Activated CD8-positive, alpha-beta memory T cell treated with anti-CD3 and anti-CD28 coated beads, Interleukin-2, amount 50 U/mL, for 4 hours (primary cell): ENCODE measurements around the gene PAF1.

ENCODE experiments used
- DNase-seq: peaks from one replicate; pipeline ENCODE4 v3.0.0-alpha.2; 2020

PAF1 gene

DNA sequence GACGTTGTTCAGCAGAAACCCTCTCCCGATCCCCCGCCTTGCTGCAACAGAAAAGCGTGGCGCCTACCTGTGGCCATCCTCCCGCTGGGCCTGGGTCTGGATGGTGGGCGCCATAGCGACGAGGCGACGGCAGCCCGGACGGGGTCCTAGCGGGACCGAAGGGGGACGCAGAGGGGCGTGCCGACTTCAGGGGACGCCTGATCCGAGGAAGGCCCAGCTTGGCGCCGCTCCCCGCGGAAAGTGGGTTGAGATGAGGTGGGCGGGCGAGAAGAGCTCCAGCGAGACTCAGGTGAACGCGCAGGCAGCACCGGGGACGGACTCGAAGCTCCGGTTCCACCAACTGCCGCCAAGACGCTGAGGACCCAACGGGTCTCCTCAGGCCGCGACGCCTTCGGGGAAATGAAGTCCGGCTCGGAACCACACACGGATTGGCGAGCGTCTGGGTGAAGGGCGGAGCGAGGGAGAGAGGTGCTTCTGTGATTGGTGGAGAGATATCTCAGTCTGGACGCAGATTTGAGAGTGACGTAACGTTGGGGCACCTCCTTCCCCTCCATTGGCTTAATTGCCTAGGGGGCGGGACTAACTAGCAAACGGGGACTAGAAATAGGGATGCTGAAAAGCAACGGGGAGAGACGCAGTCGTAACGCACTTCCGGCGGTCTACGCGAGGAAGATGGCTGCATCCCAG lies at the start of gene PAF1, which contains the start of gene MED29:
Gene PAF1, minus strand, starts transcription at position 356 of the 687 bp plus-strand sequence. Its CDS starts 242 bp downstream, at position 114.
Gene MED29, plus strand, starts transcription at position 628 of the 687 bp plus-strand sequence. Its CDS starts 45 bp downstream, at position 673.
- peak; percentile 93 for DNase-seq

DNA sequence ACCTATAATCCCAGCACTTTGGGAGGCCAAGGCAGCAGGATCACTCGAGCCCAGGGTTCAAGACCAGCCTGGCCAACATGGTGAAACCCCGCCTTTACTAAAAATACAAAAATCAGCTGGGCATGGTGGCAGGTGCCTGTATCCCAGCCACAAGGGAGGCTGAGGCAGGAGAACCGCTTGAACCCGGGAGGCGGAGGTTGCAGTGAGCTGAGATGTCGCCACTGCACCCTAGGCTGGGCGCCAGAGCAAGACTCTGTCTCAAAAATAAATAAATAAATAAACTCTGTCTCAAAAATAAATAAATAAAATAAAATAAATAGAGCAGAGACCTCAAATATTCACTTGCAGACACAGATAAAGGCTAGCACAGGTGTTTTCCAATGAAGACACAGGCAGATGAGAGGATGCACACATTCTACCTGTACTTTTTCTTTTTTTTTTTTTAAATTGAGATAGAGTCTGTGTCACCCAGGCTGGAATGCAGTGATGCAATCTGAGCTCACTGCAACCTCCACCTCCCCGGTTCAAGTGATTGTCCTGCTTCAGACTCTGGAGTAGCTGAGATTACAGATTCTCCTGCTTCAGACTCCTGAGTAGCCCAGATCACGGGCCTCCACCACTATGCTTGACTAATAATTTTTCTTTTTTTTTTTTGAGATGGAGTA lies 47.5 kb upstream of the PAF1 start:
- DNase-seq = no peak

DNA sequence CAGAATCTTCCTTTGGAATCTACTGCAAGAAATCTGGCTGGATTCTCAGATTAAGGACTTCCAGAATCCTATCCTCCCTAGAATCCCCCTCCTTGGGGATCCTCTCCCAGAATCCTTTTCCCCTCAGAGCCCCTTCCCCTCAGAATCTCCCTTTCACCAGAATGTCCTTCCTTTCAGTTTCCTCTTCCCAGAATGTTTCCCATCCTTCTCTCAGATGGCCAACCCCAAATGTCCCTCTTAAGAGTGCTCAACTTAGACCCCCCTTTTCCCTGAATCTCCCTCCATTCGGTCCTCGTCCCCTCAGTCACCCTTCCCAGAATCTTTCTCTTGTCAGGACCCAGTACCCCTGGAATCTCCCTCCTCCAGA lies 45.4 kb upstream of the PAF1 start:
- DNase-seq = no peak

DNA sequence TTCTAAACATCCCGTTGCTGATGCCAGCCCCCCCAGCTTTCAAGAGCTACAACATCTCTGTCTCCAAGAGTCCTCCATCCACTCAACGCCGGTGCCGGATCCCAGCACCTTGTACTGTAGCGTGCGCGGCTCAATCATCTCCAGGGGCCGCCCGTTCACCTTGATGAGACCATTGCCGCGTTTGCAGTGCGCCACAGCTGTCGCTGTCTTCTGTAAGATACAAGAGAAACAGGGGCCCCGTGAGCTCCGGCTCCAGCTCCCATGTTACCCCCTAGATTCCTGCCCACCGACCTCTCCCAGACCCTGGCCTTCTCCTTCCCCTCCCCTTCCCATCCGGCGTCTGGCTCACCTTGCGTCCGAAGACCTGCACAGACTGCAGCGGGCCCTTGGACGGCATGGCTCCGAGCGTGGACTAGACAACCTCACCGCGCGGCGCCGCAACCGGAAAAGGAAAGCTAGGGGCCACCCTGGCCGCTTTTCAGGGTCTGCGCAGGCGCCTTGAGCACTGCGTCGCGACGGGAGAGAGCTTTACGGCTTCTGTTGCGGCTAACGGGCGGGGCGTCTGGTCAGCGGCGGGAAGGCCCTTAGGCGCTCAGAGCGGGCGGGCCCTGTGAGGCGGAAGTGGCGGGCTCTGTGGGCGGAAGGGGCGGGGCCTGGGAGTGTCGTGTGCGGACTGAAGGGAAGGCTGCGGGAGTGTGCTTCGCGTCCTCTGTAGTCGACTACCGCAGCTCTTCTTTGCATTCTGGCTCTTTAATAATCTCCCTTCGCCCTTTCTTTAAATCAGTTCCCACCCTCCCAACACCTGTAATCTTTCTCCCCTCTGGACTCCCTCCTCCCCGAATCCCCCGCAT lies 44.8 kb upstream of the PAF1 start, which contains the start of gene RPS16:
Gene RPS16, minus strand, starts transcription at position 451 of the 851 bp plus-strand sequence. Its CDS starts 54 bp downstream, at position 397.
- peak; percentile 99 for DNase-seq

DNA sequence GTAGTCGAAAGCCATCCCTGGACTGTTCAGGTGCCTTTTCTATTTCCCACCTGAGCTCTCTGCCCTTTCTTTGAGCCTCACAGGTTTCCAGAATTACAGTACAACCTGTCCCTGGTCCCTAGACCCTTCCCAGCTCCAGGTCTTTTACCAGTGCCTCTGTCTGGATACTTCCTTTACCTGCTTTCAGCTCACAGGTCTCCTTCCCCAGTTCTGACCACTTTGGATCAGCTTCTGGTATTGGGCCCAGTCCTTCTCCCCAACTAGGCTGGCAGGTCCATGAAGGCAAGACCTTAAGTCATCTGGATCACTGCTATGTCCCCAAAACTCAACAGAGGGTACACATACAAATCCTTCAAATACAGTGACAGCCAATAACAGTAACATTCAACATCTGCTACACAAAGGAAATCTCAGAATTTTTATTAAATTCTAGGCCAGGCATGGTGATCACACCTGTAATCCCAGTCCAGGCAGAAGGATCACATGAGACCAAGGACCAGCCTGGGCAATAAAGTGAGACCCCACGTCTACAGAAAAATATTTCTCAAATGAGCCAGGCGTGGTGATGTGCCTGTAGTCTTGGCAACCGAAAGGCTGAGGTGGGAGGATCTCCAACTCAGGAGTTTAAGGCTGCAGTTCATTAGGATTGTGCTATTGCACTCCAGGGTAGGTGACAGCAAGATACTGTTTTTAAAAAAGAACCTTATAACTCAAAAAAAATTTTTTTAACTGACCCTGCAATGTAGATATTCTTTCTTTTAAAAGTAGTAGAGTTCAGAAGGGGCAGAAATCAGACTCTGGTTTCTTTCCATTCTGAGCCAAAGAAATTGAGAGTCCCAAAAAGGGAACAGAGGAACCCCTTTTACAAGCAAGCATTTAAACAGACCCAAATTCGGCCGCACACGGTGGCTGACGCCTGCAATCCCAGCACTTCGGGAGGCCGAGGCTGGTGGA lies 43.5 kb upstream of the PAF1 start:
- DNase-seq = no peak

DNA sequence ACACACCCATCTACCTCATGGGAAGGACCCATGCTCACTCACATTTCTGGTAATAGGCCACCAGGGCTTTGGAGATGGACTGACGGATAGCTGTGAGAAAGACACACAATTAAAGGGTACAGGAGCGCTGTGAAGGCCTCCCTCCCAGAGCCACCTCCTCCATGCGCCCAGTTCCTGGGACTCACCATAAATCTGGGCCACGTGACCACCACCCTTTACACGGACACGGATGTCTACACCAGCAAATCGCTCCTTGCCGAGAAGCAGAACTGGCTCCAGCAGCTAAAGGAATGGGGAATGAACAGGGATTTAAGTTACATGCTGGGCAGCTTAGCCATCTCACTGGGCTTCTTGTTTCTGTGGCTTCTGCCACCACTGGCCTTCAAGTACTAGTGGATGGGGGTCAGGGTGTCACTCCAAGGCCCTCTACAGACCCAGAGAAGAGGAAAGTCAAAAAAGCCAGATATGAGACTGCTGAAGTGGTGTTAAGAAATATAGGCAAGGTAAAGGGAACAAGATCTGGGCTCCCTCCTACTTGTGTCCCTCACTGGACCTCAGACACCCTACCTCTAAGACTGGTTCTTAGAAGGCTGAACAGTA lies 42.7 kb upstream of the PAF1 start:
- no peak for DNase-seq

DNA sequence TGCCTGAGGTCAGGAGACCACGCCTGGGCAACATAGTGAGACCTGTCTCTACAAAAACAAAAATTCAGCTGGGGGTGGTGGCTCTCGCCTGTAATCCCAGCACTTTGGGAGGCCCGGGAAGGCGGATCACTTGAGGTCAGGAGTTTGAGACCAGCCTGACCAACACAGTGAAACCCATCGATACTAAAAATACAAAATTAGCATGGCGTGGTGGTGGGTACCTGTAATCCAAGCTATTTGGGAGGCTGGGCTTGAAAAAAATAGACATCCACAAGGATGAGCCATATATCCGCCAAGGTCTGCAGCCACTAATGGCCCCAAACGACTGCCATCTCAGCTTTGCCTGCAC lies 41.7 kb upstream of the PAF1 start:
- DNase-seq = no peak

DNA sequence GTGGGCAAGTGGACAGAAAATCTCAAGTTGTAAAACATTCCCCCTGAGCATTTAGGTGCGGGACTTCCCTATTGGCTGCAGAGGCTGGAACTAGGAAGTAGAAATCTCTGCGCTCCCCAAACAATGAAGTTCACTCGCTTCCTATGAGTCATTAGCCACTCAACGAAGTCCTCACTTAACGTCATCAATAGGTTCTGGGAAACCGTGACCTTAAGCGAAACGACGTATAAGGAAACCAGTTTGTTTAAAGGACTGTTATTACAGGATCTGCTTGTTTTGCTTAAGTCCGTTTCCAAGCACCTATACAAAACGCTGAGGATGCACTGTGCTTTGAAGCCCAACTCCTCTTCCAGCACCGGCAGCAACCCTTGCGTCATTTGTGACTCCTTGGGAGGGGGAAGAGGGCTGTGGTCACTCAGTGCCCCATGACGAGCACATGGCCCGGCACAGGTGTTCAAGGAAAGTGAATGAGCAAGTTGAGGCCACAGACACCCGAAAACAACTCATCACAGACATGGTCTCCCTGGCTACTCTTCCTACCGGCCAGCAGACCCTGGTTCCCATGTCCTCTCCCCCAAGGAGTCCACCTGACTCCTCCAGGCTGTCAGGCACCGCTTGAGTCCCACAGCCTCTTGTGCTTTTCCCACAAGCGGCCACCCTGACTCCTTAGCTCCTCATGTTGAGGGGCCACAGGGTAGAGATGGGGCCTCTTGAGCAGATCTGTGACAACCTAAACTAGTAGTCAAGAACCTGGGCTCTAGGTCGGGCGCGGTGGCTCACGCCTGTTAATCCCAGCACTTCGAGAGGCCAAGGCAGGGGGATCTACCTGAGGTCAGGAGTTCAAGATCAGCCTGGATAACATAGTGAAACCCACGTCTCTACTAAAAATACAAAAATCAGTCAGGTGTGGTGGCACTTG lies 40.0 kb upstream of the PAF1 start:
- peak; percentile 49 for DNase-seq

DNA sequence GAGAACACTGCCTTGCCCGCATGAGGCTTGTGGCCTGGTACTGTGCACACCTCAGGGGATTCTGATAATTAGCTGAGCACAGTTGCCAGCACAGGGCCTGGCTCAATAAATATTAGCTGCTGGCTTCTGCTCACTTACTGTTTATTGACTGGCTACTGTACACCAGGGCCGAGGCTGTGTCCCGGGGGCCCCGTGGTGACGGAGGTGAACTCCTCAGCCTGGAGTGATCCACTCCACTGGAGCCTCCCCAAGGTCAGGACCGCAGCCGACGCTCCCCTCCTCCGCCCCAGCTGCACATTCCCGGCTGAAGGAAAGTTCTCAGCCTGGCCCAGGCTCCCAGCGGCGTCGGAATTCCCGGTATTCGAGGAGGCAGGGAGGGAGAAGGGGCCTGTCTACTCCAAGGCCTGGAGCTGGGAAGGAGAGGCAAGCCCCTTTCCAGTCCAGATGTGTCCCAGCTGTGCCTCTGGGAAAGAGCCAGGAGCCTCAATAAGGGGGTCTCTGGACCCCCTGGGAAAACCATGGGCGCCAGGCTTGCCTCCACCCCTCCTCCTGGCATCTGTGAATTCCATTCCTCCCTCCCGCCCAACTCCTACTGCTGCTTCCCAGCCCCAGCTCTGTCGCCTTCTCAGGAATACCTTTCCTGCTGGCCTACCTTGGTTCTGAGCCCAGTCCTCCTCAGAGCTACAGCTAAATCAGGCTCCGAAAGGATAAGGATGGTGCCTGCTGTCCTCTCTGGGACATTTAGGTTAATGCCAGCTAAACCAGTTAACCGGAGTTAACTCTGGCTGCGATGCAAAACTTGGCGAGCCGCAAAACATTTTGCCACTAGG lies 37.6 kb upstream of the PAF1 start:
- DNase-seq = no peak

DNA sequence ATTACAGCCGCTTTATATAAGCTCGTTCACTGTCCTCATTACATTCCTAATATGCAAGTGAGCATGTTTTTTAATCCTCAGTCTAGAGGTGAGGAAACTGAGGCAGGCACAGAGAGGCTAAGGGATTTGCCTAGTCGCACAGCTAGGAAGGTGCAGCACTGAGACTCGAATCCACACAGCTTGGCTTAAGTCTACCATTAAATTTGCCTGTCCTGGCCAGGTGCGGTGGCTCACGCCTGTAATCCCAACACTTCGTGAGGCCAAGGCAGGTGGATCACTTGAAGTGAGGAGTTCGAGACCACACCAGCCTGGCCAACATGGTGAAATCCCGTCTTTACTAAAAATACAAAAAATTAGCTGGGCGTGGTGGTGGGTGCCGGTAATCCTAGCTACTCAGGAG lies 36.8 kb upstream of the PAF1 start:
- DNase-seq = no peak

DNA sequence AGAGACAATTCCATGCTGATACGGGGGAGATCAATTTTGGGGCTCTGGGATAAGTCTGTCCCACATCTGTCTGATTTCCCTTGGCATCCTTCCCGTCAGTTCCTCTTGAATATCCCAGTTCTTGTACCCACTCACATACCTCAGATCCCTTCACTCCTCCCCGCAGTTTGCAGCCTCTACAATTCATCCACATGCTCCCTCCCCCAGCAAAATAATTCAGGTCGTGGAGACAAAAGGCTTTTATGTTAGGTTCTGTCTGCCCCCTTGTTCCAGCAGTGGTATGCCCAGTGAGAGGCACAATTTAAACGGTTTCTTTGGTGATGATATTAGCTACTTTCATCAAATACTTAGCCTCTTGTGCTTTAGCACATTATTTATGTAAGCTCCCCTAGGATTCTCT lies 35.3 kb upstream of the PAF1 start:
- no peak for DNase-seq

DNA sequence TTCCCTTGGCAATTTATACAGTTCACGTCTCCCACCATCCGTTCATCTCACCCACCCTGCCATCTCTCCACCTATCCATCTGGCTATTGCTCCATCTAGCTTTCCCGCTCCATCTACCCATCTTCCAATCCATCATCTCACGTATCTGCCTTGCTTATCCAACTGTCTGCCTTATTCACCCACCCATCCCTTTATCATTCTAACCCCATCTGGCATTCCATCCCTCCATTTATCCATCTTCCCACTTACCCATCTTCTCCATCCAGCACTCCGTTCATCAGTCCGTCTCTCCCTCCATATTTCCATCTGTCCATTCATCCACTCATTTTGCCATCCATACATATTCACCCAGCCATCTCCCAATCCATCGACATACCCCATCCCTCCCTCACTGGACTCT lies 34.8 kb upstream of the PAF1 start:
- DNase-seq = no peak

DNA sequence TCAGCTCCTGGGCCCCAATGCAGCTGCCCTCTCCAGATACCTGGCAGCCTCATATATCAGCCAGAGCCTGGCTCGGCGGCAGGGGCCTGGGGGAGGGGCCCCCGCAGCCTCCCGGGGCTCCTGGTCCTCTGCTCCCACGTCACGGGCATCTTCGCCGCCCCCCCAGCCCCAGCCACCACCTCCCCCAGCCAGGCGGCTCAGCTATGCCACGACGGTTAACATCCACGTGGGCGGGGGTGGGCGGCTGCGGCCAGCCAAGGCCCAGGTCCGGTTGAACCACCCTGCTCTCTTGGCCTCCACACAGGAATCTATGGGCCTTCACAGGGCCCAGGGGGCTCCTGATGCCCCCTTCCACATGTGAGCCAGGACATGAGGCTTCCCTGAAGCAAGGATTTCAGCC lies 34.0 kb upstream of the PAF1 start:
- DNase-seq = no peak

DNA sequence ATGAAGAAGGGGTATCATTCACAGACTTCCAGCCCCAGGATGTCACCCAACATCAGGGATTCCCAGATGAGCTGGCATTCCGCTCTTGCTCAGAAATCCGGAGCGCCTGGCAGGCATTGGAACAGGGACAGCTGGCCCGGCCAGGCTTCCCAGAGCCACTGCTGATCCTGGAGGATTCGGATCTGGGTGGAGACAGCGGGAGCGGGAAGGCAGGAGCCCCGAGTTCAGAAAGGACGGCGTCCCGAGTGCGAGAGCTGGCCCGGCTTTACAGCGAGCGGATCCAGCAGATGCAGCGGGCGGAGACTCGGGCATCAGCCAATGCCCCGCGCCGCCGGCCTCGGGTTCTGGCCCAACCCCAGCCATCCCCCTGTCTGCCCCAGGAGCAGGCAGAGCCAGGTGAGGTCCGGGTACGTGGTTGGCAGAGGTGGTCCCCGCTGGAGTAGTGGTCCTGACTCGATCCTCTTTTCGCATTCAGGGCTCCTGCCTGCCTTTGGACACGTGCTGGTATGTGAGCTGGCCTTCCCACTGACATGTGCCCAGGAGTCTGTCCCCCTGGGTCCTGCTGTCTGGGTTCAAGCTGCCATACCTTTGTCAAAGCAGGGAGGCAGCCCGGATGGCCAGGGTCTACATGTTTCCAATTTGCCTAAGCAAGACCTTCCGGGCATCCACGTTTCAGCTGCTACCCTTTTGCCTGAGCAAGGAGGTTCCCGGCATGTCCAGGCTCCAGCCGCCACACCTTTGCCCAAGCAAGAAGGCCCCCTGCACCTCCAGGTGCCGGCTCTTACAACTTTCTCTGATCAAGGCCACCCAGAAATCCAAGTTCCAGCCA lies 32.6 kb upstream of the PAF1 start:
- no peak for DNase-seq

DNA sequence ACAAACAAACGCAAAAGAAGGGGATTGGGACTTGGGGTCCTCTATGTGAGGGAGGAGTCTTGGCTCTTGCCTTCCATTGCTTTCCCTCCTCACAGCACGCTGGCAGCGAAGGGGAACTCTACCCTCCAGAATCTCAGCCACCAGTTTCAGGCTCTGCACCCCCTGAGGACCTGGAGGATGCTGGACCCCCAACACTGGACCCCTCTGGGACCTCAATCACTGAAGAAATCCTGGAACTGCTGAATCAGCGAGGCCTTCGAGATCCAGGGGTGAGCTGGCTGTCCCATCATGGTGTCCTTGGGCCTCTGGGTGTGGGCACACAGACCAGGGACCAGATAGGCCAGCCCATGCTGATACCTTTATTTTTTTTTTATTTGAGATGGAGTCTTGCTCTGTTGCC lies 31.1 kb upstream of the PAF1 start:
- DNase-seq = no peak

DNA sequence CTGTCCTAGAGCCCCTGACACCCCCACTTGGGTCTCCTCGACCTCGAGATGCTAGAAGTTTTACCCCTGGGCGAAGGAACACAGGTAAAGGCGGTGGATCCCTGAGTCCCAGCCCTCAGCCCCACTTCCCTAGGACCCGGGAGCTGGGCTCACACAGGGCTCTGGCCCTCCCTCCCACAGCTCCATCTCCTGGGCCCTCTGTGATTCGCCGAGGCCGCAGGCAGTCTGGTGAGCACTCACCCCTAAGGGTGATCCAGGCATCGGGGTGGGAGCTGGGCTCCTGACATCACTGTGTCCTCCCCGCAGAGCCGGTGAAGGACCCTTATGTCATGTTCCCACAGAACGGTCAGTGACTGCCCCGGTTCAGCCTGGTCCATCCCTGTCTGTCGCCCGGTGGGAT lies 29.9 kb upstream of the PAF1 start:
- DNase-seq = no peak

DNA sequence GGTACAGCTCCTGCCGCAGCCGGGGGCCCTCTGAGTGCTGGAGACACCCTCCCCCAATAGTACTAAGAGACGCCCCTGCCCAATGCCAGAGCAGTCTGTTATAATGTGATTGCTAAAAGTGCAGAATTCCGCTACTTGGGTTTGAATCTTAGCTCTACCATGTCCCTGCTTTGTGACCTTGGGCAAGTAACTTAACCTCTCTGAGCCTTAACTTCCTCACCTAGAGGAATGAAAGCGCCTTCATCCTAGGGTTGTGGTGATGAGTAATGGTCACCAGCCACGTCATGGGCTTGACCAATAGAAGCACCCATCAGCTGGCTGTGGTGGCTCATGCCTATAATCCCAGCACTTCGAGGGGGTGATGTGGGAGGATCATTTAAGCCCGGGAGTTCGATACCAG lies 28.1 kb upstream of the PAF1 start:
- no peak for DNase-seq

DNA sequence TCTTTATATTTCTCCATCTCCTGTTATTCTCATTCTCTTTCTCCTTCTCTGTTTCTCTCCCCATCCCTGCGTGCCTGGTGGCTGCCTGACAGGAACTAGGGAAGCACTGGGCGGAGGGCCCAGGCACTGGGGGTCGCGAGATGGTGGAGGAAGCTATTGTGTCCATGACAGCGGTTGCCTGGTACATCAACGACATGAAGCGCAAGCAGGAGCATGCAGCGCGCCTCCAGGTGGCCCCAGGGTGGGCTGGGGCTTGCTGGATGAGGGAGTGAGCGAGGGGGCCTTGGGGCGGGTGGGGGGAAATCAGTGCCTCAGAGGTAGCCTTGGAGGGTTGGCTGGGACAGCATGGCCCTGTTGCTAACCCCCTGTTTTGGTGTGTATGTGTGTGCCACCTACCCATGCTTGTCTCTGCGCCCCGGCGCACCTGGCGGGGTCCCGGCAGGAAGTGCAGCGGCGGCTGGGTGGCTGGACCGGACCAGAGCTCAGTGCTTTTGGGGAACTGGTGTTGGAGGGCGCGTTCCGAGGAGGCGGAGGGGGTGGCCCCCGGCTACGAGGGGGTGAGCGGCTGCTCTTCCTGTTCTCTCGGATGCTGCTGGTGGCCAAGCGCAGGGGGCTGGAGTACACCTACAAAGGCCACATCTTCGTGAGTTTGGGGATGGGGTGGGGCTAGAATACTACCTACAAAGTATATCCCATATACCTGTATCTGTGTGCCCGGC lies 26.7 kb upstream of the PAF1 start:
- DNase-seq = no peak
